Sciatic nerve (tissue), 1 donor: ENCODE results near the gene EFHC2. TPM values are rescaled to one million over a fixed set of nuclear protein-coding genes. Genes with fewer than 3 reads are reported as not detected.

Experiments
- total RNA-seq: library from RNA; stranded (reverse); fragmentation: NEBNext Ultra II Directional; extraction: Animal tissue kit (Norgen Biotek cat#: 25700); gene quantifications from one replicate; pipeline ENCODE4 v1.2.1, GENCODE V29; 2021
- donor health status: DM: no; HTN: no; CAD: no.

EFHC2 gene
- total RNA-seq, 1 donor from 2014 or later: 2.0 TPM

Other genes starting within 250 kb of the EFHC2 start
- gene FUNDC1, start 199.2 kb upstream of the EFHC2 start, total RNA-seq: 13.8 TPM